Neural progenitor cell (in vitro differentiated cells): ENCODE measurements around the gene ZNF536. TPM values are rescaled to one million over a fixed set of nuclear protein-coding genes. Genes with fewer than 3 reads are reported as not detected.

Experiments
- DNase-seq: peaks from one replicate; pipeline ENCODE4 v3.0.0-alpha.2; 2016; ENCODE audit warnings: low spot score
- H2AFZ ChIP-seq: fragments of 200-600 bp; sonication (generic); replicated peaks from 2 replicates; pipeline ENCODE4 v1.6.1; 2016; ENCODE audit warnings: antibody characterized with exemption
- H3F3A ChIP-seq: fragments of 200-600 bp; sonication (generic); 2 replicates; pipeline ENCODE4 v1.6.1; 2016; ENCODE audit warnings: antibody characterized with exemption, low read depth
- H3K27ac ChIP-seq: fragments of 200-600 bp; sonication (generic); 2 replicates; pipeline ENCODE4 v1.5.1; 2016; ENCODE audit warnings: mild to moderate bottlenecking
- H3K27me3 ChIP-seq: fragments of 200-600 bp; sonication (generic); 2 replicates; pipeline ENCODE4 v1.6.1; 2016; ENCODE audit warnings: mild to moderate bottlenecking, moderate library complexity
- H3K36me3 ChIP-seq: fragments of 200-600 bp; sonication (generic); 2 replicates; pipeline ENCODE4 v1.5.1; 2016
- H3K4me1 ChIP-seq: fragments of 200-600 bp; sonication (generic); 2 replicates; pipeline ENCODE4 v1.6.1; 2016; ENCODE audit warnings: mixed run types
- H3K4me2 ChIP-seq: fragments of 200-600 bp; sonication (generic); 2 replicates; pipeline ENCODE4 v1.6.1; 2016
- H3K4me3 ChIP-seq: fragments of 200-600 bp; sonication (generic); 2 replicates; pipeline ENCODE4 v1.5.1; 2016
- H3K79me2 ChIP-seq: fragments of 200-600 bp; sonication (generic); 2 replicates; pipeline ENCODE4 v1.6.1; 2016; ENCODE audit warnings: low read depth
- H3K9ac ChIP-seq: fragments of 200-600 bp; sonication (generic); 2 replicates; pipeline ENCODE4 v1.6.1; 2016
- H3K9me3 ChIP-seq: fragments of 200-600 bp; sonication (generic); 2 replicates; pipeline ENCODE4 v1.5.1; 2016; ENCODE audit warnings: low read depth
- H4K20me1 ChIP-seq: fragments of 200-600 bp; sonication (generic); 2 replicates; pipeline ENCODE4 v1.6.1; 2016; ENCODE audit warnings: low read depth
- H3K27ac Mint-ChIP-seq: 3 replicates; pipeline ENCODE4 v1.8.0; 2021; ENCODE audit warnings: mixed read lengths
- H3K27me3 Mint-ChIP-seq: 2 replicates; pipeline ENCODE4 v1.8.0; 2022; ENCODE audit warnings: low read depth, mild to moderate bottlenecking, inconsistent platforms, moderate library complexity, mixed read lengths; ENCODE audit not compliant: insufficient read depth
- H3K36me3 Mint-ChIP-seq: 3 replicates; pipeline ENCODE4 v1.8.0; 2021; ENCODE audit warnings: mixed read lengths
- H3K4me1 Mint-ChIP-seq: 3 replicates; pipeline ENCODE4 v1.8.0; 2021; ENCODE audit warnings: mixed read lengths
- H3K4me3 Mint-ChIP-seq: 3 replicates; pipeline ENCODE4 v1.8.0; 2021; ENCODE audit warnings: mild to moderate bottlenecking, moderate library complexity, mixed read lengths
- H3K9me3 Mint-ChIP-seq: 3 replicates; pipeline ENCODE4 v1.8.0; 2020; ENCODE audit warnings: mixed read lengths
- EZH2 ChIP-seq: fragments of 200-600 bp; sonication (generic); IDR thresholded peaks from 2 replicates; pipeline ENCODE4 v1.6.1; 2017; ENCODE audit warnings: antibody characterized with exemption, mild to moderate bottlenecking, moderate library complexity
- EZH2phosphoT487 ChIP-seq: fragments of 200-600 bp; sonication (generic); IDR thresholded peaks from 2 replicates; pipeline ENCODE4 v1.6.1; 2017; ENCODE audit warnings: antibody characterized with exemption
- total RNA-seq: library from RNA; depleted of rRNA; stranded (reverse); fragments of >200 nt; gene quantifications from 2 replicates; pipeline ENCODE4 v1.2.3, GENCODE V29; 2015; ENCODE audit warnings: low replicate concordance
- TF ChIP-seq, protein P1 (sequence below): fragments of 200-600 bp; sonication (generic); IDR thresholded peaks from 2 replicates; pipeline ENCODE4 v1.5.1; 2017; ENCODE audit warnings: antibody characterized with exemption, mild to moderate bottlenecking

The ZNF536 gene
- total RNA-seq, 1 donor from 2014 or later = 0.24 TPM

DNA sequence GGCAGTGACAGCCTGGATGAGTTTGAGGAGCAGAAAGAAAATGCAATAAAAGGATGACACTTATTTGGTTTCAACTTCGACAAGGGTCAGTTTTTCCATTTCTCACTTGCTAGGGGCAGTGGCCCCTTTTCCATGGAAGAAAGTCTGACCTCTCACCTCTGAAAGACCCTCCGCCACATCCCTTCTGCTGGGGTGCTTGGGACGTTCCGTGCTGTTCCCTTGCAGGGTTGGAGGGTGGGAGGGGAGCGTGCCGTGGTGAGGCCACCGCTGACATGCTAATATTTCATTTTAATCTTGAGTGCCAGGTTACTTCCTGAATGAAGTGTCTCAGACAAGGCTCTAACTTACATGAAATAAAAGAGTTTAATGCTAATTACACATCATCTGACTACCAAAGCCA lies 5.2 kb upstream of the ZNF536 start:
- no peak overlapping the region for H2AFZ ChIP-seq
- no peak for DNase-seq
- no peaks in the 10 kb centered on the region for H3K9me3 ChIP-seq
- peaks cover 24% of the 10 kb centered on the region for H3K4me1 Mint-ChIP-seq
- no peaks in the 10 kb centered on the region for H3K9me3 Mint-ChIP-seq
- H3K36me3 Mint-ChIP-seq = no peaks in the 10 kb centered on the region
- H3K27ac Mint-ChIP-seq = no peak overlapping the region
- H4K20me1 ChIP-seq = no peaks in the 10 kb centered on the region
- peaks cover 10% of the 10 kb centered on the region for H3K4me1 ChIP-seq
- H3K4me2 ChIP-seq = no peak overlapping the region
- H3K4me3 ChIP-seq = no peak overlapping the region
- no peaks in the 10 kb centered on the region for H3K27me3 ChIP-seq
- H3K27ac ChIP-seq = no peak overlapping the region
- H3K9ac ChIP-seq = no peak overlapping the region
- H3K27me3 Mint-ChIP-seq = peaks cover 4% of the 10 kb centered on the region
- H3K4me3 Mint-ChIP-seq = no peak overlapping the region
- H3K36me3 ChIP-seq = no peaks in the 10 kb centered on the region
- H3K79me2 ChIP-seq = no peaks in the 10 kb centered on the region
- no peaks in the 10 kb centered on the region for H3F3A ChIP-seq
- TF ChIP-seq EZH2 (no peak), EZH2phosphoT487 (no peak)
- TF ChIP-seq, protein P1, sequence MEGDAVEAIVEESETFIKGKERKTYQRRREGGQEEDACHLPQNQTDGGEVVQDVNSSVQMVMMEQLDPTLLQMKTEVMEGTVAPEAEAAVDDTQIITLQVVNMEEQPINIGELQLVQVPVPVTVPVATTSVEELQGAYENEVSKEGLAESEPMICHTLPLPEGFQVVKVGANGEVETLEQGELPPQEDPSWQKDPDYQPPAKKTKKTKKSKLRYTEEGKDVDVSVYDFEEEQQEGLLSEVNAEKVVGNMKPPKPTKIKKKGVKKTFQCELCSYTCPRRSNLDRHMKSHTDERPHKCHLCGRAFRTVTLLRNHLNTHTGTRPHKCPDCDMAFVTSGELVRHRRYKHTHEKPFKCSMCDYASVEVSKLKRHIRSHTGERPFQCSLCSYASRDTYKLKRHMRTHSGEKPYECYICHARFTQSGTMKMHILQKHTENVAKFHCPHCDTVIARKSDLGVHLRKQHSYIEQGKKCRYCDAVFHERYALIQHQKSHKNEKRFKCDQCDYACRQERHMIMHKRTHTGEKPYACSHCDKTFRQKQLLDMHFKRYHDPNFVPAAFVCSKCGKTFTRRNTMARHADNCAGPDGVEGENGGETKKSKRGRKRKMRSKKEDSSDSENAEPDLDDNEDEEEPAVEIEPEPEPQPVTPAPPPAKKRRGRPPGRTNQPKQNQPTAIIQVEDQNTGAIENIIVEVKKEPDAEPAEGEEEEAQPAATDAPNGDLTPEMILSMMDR = no peak

DNA sequence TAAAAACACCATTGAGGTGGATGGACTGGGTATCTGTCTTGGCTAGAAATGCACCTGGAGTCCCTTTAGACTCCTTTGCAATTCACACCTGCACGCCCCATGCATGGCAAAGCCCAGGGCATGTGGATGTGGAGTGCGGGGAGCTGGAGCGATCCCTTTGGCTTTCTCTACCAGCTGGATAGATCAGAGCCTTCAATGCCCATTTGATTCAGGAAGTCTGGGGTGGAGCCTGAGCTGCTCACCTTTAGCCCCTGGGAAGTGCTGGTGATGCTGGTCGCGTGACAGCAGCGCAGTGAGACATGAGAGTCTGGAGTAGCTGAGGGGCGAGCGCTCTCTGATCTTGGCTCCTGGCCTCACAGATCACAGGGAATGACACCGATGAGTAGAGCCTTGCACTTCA lies 4.8 kb upstream of the ZNF536 start:
- H3K4me3 ChIP-seq = no peak overlapping the region

DNA sequence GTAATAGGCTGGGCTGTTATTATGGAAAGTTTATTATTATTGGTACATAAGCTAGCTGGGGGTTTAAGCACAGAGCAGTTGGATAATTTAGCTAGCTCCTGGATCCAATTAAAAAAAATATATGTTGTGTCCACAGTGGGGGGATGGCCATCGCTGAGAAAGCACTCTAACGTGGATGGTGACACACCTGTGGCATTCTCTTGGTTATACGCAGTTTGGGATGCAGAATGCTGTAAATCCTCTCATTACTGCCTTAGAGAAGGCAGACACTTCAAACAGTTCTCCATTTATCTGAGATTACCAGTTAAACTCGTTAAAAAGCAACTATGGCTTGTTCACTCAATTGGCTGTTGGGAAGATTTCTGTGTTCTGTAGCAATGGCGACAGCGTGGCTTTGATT lies 2.4 kb upstream of the ZNF536 start:
- TF ChIP-seq EZH2 (no peak), EZH2phosphoT487 (no peak)
- TF ChIP-seq, protein P1 = no peak

More for the DNA sequence above, 4.8 kb upstream of the ZNF536 start:
- peaks cover 4% of the 10 kb centered on the region for H3K27me3 Mint-ChIP-seq
- H3K9me3 Mint-ChIP-seq = no peaks in the 10 kb centered on the region
- Histone ChIP-seq H3K9me3 (no peaks in the 10 kb centered on the region), H3K36me3 (no peaks in the 10 kb centered on the region), H3K4me2 (no peak overlapping the region), H4K20me1 (no peaks in the 10 kb centered on the region), H3K27me3 (no peaks in the 10 kb centered on the region), H3K79me2 (no peaks in the 10 kb centered on the region), H3F3A (no peaks in the 10 kb centered on the region), H3K27ac (no peak overlapping the region), H3K9ac (no peak overlapping the region), H3K4me1 (peaks cover 14% of the 10 kb centered on the region), H2AFZ (no peak overlapping the region)
- no peaks in the 10 kb centered on the region for H3K36me3 Mint-ChIP-seq
- H3K4me3 Mint-ChIP-seq = no peak overlapping the region
- TF ChIP-seq EZH2phosphoT487 (no peak), EZH2 (no peak)
- TF ChIP-seq, protein P1 = no peak
- no peak overlapping the region for H3K27ac Mint-ChIP-seq
- H3K4me1 Mint-ChIP-seq = peaks cover 24% of the 10 kb centered on the region
- no peak for DNase-seq

More for the DNA sequence above, 2.4 kb upstream of the ZNF536 start:
- no peak overlapping the region for H3K4me3 Mint-ChIP-seq
- no peak overlapping the region for H3K27ac Mint-ChIP-seq
- H3K4me1 ChIP-seq = peaks cover 37% of the 10 kb centered on the region
- peaks cover 26% of the 10 kb centered on the region for H3K4me1 Mint-ChIP-seq
- H3K9me3 Mint-ChIP-seq = no peaks in the 10 kb centered on the region
- H3F3A ChIP-seq = peaks cover 20% of the 10 kb centered on the region
- no peaks in the 10 kb centered on the region for H3K9me3 ChIP-seq
- H3K36me3 Mint-ChIP-seq = no peaks in the 10 kb centered on the region
- peaks cover 21% of the 10 kb centered on the region for H3K27me3 ChIP-seq
- H3K27ac ChIP-seq = no peak overlapping the region
- H3K36me3 ChIP-seq = no peaks in the 10 kb centered on the region
- no peaks in the 10 kb centered on the region for H4K20me1 ChIP-seq
- H3K9ac ChIP-seq = no peak overlapping the region
- no peak overlapping the region for H2AFZ ChIP-seq
- no peak for DNase-seq
- no peaks in the 10 kb centered on the region for H3K79me2 ChIP-seq
- H3K4me3 ChIP-seq = no peak overlapping the region
- H3K27me3 Mint-ChIP-seq = peaks cover 12% of the 10 kb centered on the region
- no peak overlapping the region for H3K4me2 ChIP-seq
